ENCODE data around the gene MBP.

DNA sequence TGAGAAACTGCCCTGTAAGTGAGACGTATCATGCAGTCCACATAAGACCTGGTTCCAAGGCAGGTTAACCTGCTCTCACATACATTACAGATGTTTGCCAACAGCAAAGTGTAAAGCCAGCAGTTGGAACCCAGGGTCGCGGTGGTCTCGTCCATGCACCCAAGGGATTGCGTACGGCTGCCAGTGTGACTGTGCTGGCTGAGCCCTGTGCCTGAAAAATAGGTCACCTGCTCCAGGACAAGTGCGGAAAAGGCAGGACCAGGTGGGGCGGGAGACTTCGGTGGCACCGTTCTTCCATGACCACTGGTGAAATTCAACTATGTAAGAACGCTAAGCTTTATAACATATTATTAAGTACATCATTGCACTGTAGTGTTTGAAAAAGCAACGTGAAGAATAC lies 110.5 kb downstream of the MBP start:
- TF ChIP-seq, protein P1, sequence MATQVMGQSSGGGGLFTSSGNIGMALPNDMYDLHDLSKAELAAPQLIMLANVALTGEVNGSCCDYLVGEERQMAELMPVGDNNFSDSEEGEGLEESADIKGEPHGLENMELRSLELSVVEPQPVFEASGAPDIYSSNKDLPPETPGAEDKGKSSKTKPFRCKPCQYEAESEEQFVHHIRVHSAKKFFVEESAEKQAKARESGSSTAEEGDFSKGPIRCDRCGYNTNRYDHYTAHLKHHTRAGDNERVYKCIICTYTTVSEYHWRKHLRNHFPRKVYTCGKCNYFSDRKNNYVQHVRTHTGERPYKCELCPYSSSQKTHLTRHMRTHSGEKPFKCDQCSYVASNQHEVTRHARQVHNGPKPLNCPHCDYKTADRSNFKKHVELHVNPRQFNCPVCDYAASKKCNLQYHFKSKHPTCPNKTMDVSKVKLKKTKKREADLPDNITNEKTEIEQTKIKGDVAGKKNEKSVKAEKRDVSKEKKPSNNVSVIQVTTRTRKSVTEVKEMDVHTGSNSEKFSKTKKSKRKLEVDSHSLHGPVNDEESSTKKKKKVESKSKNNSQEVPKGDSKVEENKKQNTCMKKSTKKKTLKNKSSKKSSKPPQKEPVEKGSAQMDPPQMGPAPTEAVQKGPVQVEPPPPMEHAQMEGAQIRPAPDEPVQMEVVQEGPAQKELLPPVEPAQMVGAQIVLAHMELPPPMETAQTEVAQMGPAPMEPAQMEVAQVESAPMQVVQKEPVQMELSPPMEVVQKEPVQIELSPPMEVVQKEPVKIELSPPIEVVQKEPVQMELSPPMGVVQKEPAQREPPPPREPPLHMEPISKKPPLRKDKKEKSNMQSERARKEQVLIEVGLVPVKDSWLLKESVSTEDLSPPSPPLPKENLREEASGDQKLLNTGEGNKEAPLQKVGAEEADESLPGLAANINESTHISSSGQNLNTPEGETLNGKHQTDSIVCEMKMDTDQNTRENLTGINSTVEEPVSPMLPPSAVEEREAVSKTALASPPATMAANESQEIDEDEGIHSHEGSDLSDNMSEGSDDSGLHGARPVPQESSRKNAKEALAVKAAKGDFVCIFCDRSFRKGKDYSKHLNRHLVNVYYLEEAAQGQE (IDR thresholded peaks at IDR 0.05; ENCODE audit: insufficient replicate concordance, low read depth), result no peak
- TF ChIP-seq POLR2AphosphoS5 (IDR thresholded peaks at IDR 0.05; ENCODE audit: low read depth), result no peak

All from HL-60 (cell line).